Osteoblast (primary cell): ENCODE results near the gene ADNP2. TPM values are rescaled to one million over a fixed set of nuclear protein-coding genes. Genes with fewer than 3 reads are reported as not detected.

Experiments
- DNase-seq: peaks from one replicate; pipeline ENCODE4 v3.0.0; 2011; ENCODE audit warnings: low spot score, mixed read lengths; ENCODE audit not compliant: insufficient read length; ENCODE audit errors: missing footprints
- H2AFZ ChIP-seq: 2 replicates; pipeline ENCODE4 v1.6.0; 2011; ENCODE audit warnings: mild to moderate bottlenecking, low read length
- H3K27ac ChIP-seq: 2 replicates; pipeline ENCODE4 v1.5.1; 2011; ENCODE audit warnings: mild to moderate bottlenecking, low read depth, low read length, moderate library complexity
- H3K27me3 ChIP-seq: 2 replicates; pipeline ENCODE4 v1.6.0; 2012; ENCODE audit warnings: mild to moderate bottlenecking, control low read depth, inconsistent platforms, low read length, moderate library complexity; ENCODE audit not compliant: insufficient read depth
- H3K36me3 ChIP-seq: 2 replicates; pipeline ENCODE4 v1.5.1; 2011; ENCODE audit warnings: mild to moderate bottlenecking, low read length, control low read depth, moderate library complexity; ENCODE audit not compliant: insufficient read depth
- H3K4me1 ChIP-seq: 2 replicates; pipeline ENCODE4 v1.5.1; 2011; ENCODE audit warnings: mild to moderate bottlenecking, low read length, control low read depth, moderate library complexity; ENCODE audit not compliant: insufficient read depth
- H3K4me2 ChIP-seq: 2 replicates; pipeline ENCODE4 v1.6.0; 2011; ENCODE audit warnings: mild to moderate bottlenecking, low read length; ENCODE audit not compliant: insufficient read depth
- H3K4me3 ChIP-seq: fragments of 200-600 bp; sonication (generic); 3 replicates; pipeline ENCODE4 v1.5.1; 2012; ENCODE audit warnings: mild to moderate bottlenecking, low read length, inconsistent platforms; ENCODE audit not compliant: insufficient read depth
- H3K79me2 ChIP-seq: 2 replicates; pipeline ENCODE4 v1.6.0; 2012; ENCODE audit warnings: mild to moderate bottlenecking, low read length, control low read depth, inconsistent platforms; ENCODE audit not compliant: insufficient read depth
- H3K9me3 ChIP-seq: 2 replicates; pipeline ENCODE4 v1.5.1; 2011; ENCODE audit warnings: low read depth, low read length, control low read depth
- H4K20me1 ChIP-seq: 2 replicates; pipeline ENCODE4 v1.6.0; 2012; ENCODE audit warnings: mild to moderate bottlenecking, low read length, control low read depth; ENCODE audit not compliant: insufficient read depth
- total RNA-seq: library from RNA; depleted of rRNA; stranded (reverse); fragments of >200 nt; gene quantifications from 2 replicates; pipeline ENCODE4 v1.2.3, GENCODE V29; 2012
- TF ChIP-seq, protein P1 (sequence below): IDR thresholded peaks from 2 replicates; pipeline ENCODE4 v1.5.1; 2011; ENCODE audit warnings: mild to moderate bottlenecking, low read depth, low read length, moderate library complexity; ENCODE audit errors: extremely low read depth

Gene ADNP2, protein sequence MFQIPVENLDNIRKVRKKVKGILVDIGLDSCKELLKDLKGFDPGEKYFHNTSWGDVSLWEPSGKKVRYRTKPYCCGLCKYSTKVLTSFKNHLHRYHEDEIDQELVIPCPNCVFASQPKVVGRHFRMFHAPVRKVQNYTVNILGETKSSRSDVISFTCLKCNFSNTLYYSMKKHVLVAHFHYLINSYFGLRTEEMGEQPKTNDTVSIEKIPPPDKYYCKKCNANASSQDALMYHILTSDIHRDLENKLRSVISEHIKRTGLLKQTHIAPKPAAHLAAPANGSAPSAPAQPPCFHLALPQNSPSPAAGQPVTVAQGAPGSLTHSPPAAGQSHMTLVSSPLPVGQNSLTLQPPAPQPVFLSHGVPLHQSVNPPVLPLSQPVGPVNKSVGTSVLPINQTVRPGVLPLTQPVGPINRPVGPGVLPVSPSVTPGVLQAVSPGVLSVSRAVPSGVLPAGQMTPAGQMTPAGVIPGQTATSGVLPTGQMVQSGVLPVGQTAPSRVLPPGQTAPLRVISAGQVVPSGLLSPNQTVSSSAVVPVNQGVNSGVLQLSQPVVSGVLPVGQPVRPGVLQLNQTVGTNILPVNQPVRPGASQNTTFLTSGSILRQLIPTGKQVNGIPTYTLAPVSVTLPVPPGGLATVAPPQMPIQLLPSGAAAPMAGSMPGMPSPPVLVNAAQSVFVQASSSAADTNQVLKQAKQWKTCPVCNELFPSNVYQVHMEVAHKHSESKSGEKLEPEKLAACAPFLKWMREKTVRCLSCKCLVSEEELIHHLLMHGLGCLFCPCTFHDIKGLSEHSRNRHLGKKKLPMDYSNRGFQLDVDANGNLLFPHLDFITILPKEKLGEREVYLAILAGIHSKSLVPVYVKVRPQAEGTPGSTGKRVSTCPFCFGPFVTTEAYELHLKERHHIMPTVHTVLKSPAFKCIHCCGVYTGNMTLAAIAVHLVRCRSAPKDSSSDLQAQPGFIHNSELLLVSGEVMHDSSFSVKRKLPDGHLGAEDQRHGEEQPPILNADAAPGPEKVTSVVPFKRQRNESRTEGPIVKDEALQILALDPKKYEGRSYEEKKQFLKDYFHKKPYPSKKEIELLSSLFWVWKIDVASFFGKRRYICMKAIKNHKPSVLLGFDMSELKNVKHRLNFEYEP
- total RNA-seq, result 22.1 and 22.4 TPM in 2 replicates

DNA sequence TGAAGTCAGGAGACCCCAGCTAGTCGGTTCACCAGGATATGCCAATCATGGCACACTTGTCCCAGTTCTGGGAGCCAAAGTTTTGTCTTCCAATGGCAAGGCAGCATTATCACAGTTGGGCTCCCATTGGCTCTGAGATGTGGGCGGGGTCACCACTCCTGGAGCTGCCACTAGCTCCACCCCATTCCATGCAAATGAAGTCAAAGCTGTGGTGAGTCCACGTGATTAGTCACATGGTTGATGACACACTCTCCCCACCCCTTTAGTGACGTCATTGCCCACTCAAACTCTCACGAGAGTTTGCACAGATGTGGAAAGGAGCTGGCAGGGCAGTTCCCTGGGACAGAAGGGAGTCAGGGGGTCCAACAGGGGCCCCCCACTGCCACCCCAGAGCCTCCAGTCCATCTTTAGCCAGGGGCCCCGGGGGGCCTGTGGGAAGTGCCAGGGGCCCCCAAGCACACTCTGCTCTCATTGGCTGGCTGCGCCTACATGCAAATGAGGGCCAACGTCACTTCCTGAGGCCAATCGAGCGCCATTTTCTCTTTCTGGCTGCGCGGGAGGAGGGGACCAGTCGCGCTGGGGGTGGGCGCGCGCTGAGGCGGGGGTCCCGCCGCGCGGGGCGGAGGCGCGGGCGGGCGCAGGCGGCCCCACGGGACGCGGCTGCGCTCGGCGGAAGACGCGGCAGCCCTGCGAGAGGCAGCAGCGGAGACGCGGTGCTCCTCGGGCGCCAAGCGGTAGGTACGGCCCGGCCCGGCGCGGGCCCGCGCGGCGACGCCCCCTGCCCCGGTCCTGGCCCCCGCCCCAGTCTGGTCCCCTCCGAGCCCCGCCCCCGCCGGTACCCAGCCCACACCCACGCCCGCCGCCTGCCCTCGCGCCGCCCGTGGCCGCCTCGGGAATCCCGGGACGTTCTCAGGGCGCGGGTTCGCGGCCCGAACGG lies at the start of gene ADNP2:
ADNP2 (plus strand) TSS at position 524 of the 937 bp plus-strand sequence. CDS start 8,281 bp downstream, outside the sequence.
- peak within 1 kb of the TSS; percentile 96 for H3K4me2 ChIP-seq
- peak; percentile 98 for DNase-seq
- peaks cover 6% of the 10 kb centered on the region for H3K27me3 ChIP-seq
- H3K9me3 ChIP-seq, result no peaks in the 10 kb centered on the region
- H3K79me2 ChIP-seq, result peaks cover 45% of the 10 kb centered on the region
- peak within 1 kb of the TSS; percentile 89 for H2AFZ ChIP-seq
- H4K20me1 ChIP-seq, result peaks cover 31% of the 10 kb centered on the region
- peak within 1 kb of the TSS; percentile 84 for H3K4me3 ChIP-seq
- peak within 1 kb of the TSS; percentile 85 for H3K27ac ChIP-seq
- TF ChIP-seq, protein P1, sequence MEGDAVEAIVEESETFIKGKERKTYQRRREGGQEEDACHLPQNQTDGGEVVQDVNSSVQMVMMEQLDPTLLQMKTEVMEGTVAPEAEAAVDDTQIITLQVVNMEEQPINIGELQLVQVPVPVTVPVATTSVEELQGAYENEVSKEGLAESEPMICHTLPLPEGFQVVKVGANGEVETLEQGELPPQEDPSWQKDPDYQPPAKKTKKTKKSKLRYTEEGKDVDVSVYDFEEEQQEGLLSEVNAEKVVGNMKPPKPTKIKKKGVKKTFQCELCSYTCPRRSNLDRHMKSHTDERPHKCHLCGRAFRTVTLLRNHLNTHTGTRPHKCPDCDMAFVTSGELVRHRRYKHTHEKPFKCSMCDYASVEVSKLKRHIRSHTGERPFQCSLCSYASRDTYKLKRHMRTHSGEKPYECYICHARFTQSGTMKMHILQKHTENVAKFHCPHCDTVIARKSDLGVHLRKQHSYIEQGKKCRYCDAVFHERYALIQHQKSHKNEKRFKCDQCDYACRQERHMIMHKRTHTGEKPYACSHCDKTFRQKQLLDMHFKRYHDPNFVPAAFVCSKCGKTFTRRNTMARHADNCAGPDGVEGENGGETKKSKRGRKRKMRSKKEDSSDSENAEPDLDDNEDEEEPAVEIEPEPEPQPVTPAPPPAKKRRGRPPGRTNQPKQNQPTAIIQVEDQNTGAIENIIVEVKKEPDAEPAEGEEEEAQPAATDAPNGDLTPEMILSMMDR, result no peak
- H3K36me3 ChIP-seq, result no peaks in the 10 kb centered on the region
- peaks cover 10% of the 10 kb centered on the region for H3K4me1 ChIP-seq

DNA sequence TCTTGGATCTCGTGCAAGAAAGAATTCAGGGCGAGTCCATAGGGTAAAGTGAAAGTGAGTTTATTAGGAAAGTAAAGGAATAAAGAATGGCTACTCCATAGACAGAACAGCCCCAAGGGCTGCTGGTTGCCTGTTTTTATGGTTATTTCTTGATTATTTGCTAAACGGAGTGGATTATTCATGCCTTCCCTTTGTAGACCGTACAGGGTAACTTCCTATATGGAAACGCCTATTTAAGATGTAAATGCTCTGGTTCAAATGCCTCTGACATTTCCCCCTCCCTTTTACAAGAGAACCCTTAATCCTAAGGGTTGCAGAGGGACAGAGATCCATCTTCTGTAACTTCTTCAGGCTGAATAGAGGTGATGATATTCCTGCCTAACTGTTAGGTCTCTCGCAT lies 49.1 kb upstream of the ADNP2 start:
- no peak overlapping the region for H3K4me3 ChIP-seq
- DNase-seq, result no peak
- H3K79me2 ChIP-seq, result no peaks in the 10 kb centered on the region
- no peak overlapping the region for H3K27ac ChIP-seq
- no peaks in the 10 kb centered on the region for H4K20me1 ChIP-seq
- H2AFZ ChIP-seq, result no peak overlapping the region
- TF ChIP-seq, protein P1, result no peak
- H3K27me3 ChIP-seq, result no peaks in the 10 kb centered on the region
- no peaks in the 10 kb centered on the region for H3K9me3 ChIP-seq
- H3K4me1 ChIP-seq, result no peaks in the 10 kb centered on the region
- no peaks in the 10 kb centered on the region for H3K36me3 ChIP-seq
- no peak overlapping the region for H3K4me2 ChIP-seq

DNA sequence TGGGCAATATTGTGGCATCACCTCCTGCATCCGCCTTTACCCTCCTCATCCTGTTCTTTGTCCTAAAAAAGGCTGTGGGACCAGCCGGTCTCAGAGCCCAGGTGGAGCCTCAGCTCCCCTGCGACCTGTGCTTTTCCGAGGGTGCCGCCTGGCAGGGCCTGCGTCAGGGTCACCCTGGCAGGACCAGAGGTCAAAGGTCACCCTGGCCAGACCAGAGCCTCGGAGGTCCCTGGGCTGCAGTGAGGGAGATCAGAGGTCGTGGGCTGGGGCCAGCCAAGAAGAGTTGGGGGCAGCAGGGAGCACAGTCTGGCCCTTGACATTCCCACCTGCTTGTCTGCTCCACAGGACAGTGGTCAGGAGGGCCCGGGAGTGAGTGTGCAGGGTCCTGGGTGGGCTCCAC lies 43.4 kb upstream of the ADNP2 start:
- H3K27ac ChIP-seq, result no peak overlapping the region
- no peaks in the 10 kb centered on the region for H4K20me1 ChIP-seq
- no peaks in the 10 kb centered on the region for H3K36me3 ChIP-seq
- no peak overlapping the region for H3K4me3 ChIP-seq
- H3K4me2 ChIP-seq, result no peak overlapping the region
- no peak overlapping the region for H2AFZ ChIP-seq
- H3K27me3 ChIP-seq, result no peaks in the 10 kb centered on the region
- DNase-seq, result no peak
- TF ChIP-seq, protein P1, result no peak
- H3K9me3 ChIP-seq, result no peaks in the 10 kb centered on the region
- no peaks in the 10 kb centered on the region for H3K79me2 ChIP-seq
- H3K4me1 ChIP-seq, result no peaks in the 10 kb centered on the region
